Mesothelial cell of epicardium (in vitro differentiated cells): ENCODE results near the gene YBX1. TPM values are rescaled to one million over a fixed set of nuclear protein-coding genes. Genes with fewer than 3 reads are reported as not detected.
A peak's percentile ranks its signal among the peaks of the same experiment; 100 is the strongest.

Experiments used
- DNase-seq, 2 experiments: peaks; one replicate each; pipeline ENCODE4 v3.0.0; 2021; ENCODE audit warnings: low spot score in 2 of 2; ENCODE audit not compliant: unreplicated experiment in 2 of 2
- H3K27ac Mint-ChIP-seq: 2 replicates; pipeline ENCODE4 v1.8.0; 2021; ENCODE audit warnings: mixed read lengths
- H3K27me3 Mint-ChIP-seq: 2 replicates; pipeline ENCODE4 v1.8.0; 2021; ENCODE audit warnings: low read depth, mixed read lengths
- H3K36me3 Mint-ChIP-seq: 2 replicates; pipeline ENCODE4 v1.8.0; 2021; ENCODE audit warnings: mixed read lengths
- H3K4me1 Mint-ChIP-seq: 2 replicates; pipeline ENCODE4 v1.8.0; 2021; ENCODE audit warnings: mixed read lengths
- H3K4me3 Mint-ChIP-seq: 2 replicates; pipeline ENCODE4 v1.8.0; 2021; ENCODE audit warnings: mild to moderate bottlenecking, moderate library complexity, mixed read lengths
- H3K9me3 Mint-ChIP-seq: 2 replicates; pipeline ENCODE4 v1.8.0; 2021; ENCODE audit warnings: mixed read lengths
- CTCF ChIP-seq: fragments of 200-600 bp; sonication (generic); IDR thresholded peaks from one replicate; pipeline ENCODE4 v1.5.0; 2021; ENCODE audit warnings: antibody characterized with exemption; ENCODE audit not compliant: unreplicated experiment
- total RNA-seq: library from RNA; stranded (reverse); gene quantifications from 3 replicates; pipeline ENCODE4 v1.2.1, GENCODE V29; 2021

The YBX1 gene
- total RNA-seq, 1 donor from 2014 or later, result 405 TPM

DNA sequence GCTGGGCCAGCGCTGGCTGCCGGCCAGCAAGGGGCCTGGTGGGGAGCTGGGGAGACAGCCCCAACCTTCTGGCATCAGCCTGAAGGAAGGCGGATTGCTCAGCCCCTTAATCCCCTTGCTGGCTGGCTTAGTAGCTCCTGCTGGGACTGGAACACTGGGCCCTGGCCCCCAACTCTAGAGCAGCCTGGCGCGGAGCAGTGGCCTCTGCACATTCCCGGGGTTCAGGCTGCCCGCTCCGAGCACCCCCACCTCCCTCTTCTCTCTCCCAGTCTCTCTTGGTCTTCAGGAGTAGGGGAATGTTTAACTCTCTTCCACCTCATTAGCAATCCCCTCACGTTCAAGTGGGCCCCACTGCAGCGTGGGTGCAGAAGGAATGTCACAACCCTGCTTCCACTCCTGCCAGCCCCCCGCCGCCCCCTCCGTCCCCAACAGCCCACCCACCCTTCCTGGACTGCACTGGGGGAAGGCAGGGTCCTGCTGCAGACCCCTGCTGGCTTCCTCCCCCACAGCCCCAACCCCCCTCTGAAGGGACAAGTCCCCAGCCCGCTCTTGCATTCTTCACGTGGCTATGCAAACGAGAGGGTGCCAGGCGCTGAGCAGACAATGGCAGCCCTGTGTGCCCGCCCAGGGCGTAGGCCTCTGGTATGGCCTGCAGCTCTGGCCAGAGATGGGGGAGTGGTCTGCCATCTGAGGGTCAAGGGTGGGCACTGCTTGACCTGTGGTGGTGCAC is 58.8 kb downstream of the YBX1 start:
- Mint-ChIP-seq H3K4me1 (peaks cover 31% of the 10 kb centered on the region), H3K9me3 (no peaks in the 10 kb centered on the region), H3K27ac (no peak overlapping the region), H3K27me3 (no peaks in the 10 kb centered on the region), H3K4me3 (peak overlapping the region; percentile 19), H3K36me3 (peaks cover 4% of the 10 kb centered on the region)
- TF ChIP-seq CTCF, result no peak
- no peak for DNase-seq

GRCh38 chr1:42741706-42742105 is 59.5 kb downstream of the YBX1 start:
- Mint-ChIP-seq H3K4me1 (peaks cover 31% of the 10 kb centered on the region), H3K4me3 (no peak overlapping the region), H3K27me3 (no peaks in the 10 kb centered on the region), H3K27ac (no peak overlapping the region), H3K9me3 (no peaks in the 10 kb centered on the region), H3K36me3 (peaks cover 6% of the 10 kb centered on the region)
- DNase-seq, result no peak
- TF ChIP-seq CTCF, result no peak

- Mint-ChIP-seq H3K27me3 (no peaks in the 10 kb centered on the region), H3K27ac (peak overlapping the region; percentile 27), H3K36me3 (peaks cover 10% of the 10 kb centered on the region), H3K4me3 (no peak overlapping the region), H3K4me1 (peaks cover 31% of the 10 kb centered on the region), H3K9me3 (no peaks in the 10 kb centered on the region)
- no peak for DNase-seq
- TF ChIP-seq CTCF, result no peak
These were observed 59.9 kb downstream of the YBX1 start for GRCh38 chr1:42742141-42742540.

DNA sequence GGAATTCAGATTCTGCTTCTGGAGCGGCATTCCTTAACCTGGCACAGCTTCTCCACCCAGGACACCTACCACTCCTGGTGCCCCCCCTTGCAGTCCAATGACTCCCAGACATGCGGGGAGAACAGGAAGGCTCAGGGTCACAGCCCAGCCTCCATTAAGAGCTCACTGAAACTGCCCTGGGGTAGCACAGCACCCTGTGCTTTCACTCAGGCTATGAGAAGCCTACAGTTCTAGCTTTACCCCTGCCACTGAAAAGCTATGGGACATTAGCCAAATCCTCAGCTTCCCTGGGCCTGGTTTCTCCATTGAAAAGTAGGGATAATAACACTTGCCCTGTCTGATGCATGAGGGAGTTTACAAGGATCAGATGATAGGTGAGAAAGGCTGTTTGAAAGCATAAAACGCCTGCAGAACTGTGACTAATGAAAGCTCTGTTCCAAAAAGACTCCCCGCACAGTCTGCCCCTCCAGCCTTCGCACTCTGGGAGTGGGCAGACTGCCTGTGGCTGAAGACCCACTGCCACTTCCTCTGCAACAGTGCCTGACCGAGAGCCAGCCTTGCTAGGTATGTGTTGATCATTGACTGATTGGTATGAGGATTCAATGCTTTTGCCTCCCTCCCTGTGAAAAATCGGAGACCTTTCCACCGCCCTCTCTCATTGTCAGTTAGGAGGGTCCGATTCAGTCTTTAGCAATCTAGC is 60.5 kb downstream of the YBX1 start:
- H3K36me3 Mint-ChIP-seq, result peaks cover 12% of the 10 kb centered on the region
- no peak for TF ChIP-seq CTCF

DNA sequence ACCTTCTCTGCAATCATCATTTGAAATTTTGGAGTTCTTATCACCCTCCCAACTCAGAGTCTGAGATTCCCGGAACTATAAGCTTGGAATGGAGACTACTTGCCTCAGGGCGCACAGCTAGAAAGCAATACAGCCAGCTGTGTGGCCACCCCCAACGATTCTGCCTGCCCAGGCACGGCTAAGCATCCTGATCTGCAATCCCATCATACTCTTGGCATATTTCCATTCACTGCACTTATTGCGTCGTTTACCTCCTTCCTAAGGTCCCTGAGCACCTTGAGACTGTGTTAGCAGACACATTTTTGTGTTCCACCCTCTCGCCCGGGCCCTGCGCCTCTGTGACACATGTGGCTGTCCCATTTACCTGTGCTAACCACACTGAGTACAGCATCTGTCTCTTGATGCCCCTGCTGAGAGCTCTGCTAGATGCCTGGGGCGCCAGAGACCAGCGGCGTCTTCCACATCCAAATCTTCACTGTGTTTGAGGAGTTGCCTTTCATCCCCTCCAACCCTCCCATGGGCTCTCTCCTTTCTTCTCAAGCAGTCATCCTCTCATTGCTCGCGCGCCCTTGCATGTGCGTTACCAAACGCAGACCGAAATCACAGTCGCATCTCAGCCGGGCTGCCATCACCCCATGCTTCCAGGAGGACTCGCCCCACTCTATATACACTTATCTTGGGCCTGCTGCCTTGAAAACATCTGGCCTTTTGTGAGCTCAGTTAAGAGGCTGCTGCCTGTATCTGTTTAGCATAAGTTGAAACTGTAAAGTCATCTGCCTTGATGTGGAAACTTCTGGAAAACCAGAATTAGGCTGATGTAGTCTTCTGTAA is 61.3 kb downstream of the YBX1 start:
- Mint-ChIP-seq H3K27me3 (no peaks in the 10 kb centered on the region), H3K27ac (peak overlapping the region; percentile 27), H3K4me3 (no peak overlapping the region), H3K4me1 (peaks cover 31% of the 10 kb centered on the region), H3K9me3 (no peaks in the 10 kb centered on the region), H3K36me3 (peaks cover 19% of the 10 kb centered on the region)
- no peak for TF ChIP-seq CTCF
- no peak for DNase-seq

More for the DNA sequence above, 60.5 kb downstream of the YBX1 start:
- Mint-ChIP-seq H3K4me1 (peaks cover 31% of the 10 kb centered on the region), H3K4me3 (no peak overlapping the region), H3K27me3 (no peaks in the 10 kb centered on the region), H3K9me3 (no peaks in the 10 kb centered on the region), H3K27ac (peak overlapping the region; percentile 27)
- DNase-seq, result no peak
